GM12878 (cell line): ENCODE data around the gene FDX1. TPM values are rescaled to one million over a fixed set of nuclear protein-coding genes. Genes with fewer than 3 reads are reported as not detected.

Experiments used
- ATAC-seq: fragments of 200-7000 bp; cut with Tn5 transposase; 3 replicates; pipeline ENCODE4 v1.9.1; 2020; ENCODE audit warnings: mild to moderate bottlenecking, moderate library complexity
- BruUV-seq: library from RNA; stranded (reverse); fragments of 400-500 nt; replicated peaks from 2 replicates; lab custom pipeline; 2021; lab: Mats Ljungman, UMichigan
- CTCF ChIA-PET: fragments of 300-600 bp; sonication (Branson Sonifier 250); formaldehyde crosslinking; extraction: SDS; loops from one replicate; lab custom pipeline; 2021; ENCODE audit warnings: inconsistent platforms; lab: Yijun Ruan, JAX
- POLR2A ChIA-PET: fragments of 350-600 bp; formaldehyde crosslinking; extraction: SDS; loops from one replicate; lab custom pipeline; 2021; ENCODE audit warnings: inconsistent platforms; lab: Charles Lee
- RAD21 ChIA-PET: fragments of 300-600 bp; sonication (Branson Sonifier 250); formaldehyde crosslinking; loops from one replicate; lab custom pipeline; 2023; ENCODE audit warnings: antibody characterized with exemption; ENCODE audit not compliant: unreplicated experiment; lab: Charles Lee
- SMC1A ChIA-PET: fragments of 300-600 bp; sonication (Branson Sonifier 250); formaldehyde crosslinking; loops from one replicate; lab custom pipeline; 2023; ENCODE audit not compliant: unreplicated experiment, uncharacterized antibody; lab: Charles Lee
- DNase-seq: peaks from one replicate; pipeline ENCODE4 v3.0.0-alpha.2; 2011; ENCODE audit warnings: low read depth, low spot score
- FAIRE-seq: peaks from 3 replicates; lab custom pipeline; 2011; peaks lifted over from hg19 to GRCh38; lab: Jason Lieb, UNC
- H2AFZ ChIP-seq: 2 replicates; pipeline ENCODE4 v1.6.0; 2011; ENCODE audit warnings: low read depth, low read length, control low read depth; ENCODE audit not compliant: control insufficient read depth
- H3K27ac ChIP-seq: 2 replicates; pipeline ENCODE4 v1.5.1; 2011; ENCODE audit warnings: control low read depth; ENCODE audit not compliant: control insufficient read depth, insufficient read depth
- H3K27me3 ChIP-seq, 2 experiments: replicated peaks in 1 of 2; 2 replicates each; pipeline versions ENCODE4 v1.6.0 to v1.6.1; 2011; ENCODE audit warnings: low read length in 1 of 2; ENCODE audit not compliant: control insufficient read depth in 2 of 2, insufficient read depth in 2 of 2
- H3K36me3 ChIP-seq, 2 experiments: 2 replicates each; pipeline ENCODE4 v1.5.1; 2011; ENCODE audit warnings: low read length in 1 of 2; ENCODE audit not compliant: control insufficient read depth in 2 of 2, insufficient read depth in 2 of 2
- H3K4me1 ChIP-seq: 2 replicates; pipeline ENCODE4 v1.6.1; 2011; ENCODE audit warnings: mild to moderate bottlenecking, low read length, moderate library complexity, mixed read lengths; ENCODE audit not compliant: control insufficient read depth, insufficient read depth
- H3K4me2 ChIP-seq: 2 replicates; pipeline ENCODE4 v1.6.0; 2011; ENCODE audit warnings: control low read depth; ENCODE audit not compliant: control insufficient read depth, insufficient read depth
- H3K4me3 ChIP-seq: fragments of 200-600 bp; sonication (generic); 2 replicates; pipeline ENCODE4 v1.5.1; 2016
- H3K79me2 ChIP-seq: 2 replicates; pipeline ENCODE4 v1.6.0; 2011; ENCODE audit warnings: low read length; ENCODE audit not compliant: control insufficient read depth, insufficient read depth
- H3K9ac ChIP-seq: 2 replicates; pipeline ENCODE4 v1.8.0; 2011; ENCODE audit warnings: low read length, control low read depth, mixed read lengths; ENCODE audit not compliant: control insufficient read depth, insufficient read depth
- H3K9me3 ChIP-seq: replicated peaks from 3 replicates; pipeline ENCODE4 v1.5.1; 2011; ENCODE audit warnings: mild to moderate bottlenecking, low read length; ENCODE audit not compliant: control insufficient read depth, insufficient read depth
- H4K20me1 ChIP-seq: 2 replicates; pipeline ENCODE4 v1.6.0; 2011; ENCODE audit not compliant: control insufficient read depth, insufficient read depth
- EP300 ChIP-seq, 2 experiments: fragments of 150-350 bp in 1 of 2; IDR thresholded peaks; 2 replicates each; pipeline ENCODE4 v1.6.1; 2011 to 2012; ENCODE audit warnings: low read depth in 2 of 2, low read length in 2 of 2, borderline replicate concordance in 1 of 2, improper control_type of control experiment in 1 of 2, inconsistent platforms in 1 of 2; ENCODE audit not compliant: control insufficient read depth in 1 of 2
- HDAC2 ChIP-seq: fragments of 200-600 bp; sonication (generic); IDR thresholded peaks from 2 replicates; pipeline ENCODE4 v1.6.1; 2017
- SIX5 ChIP-seq: IDR thresholded peaks from 2 replicates; pipeline ENCODE4 v1.6.1; 2011; ENCODE audit warnings: mild to moderate bottlenecking, low read depth, low read length, moderate library complexity; ENCODE audit not compliant: severe bottlenecking
- SMAD1 ChIP-seq: fragments of 450-650 bp; IDR thresholded peaks from 2 replicates; pipeline ENCODE4 v1.6.1; 2018; ENCODE audit warnings: mild to moderate bottlenecking, low read depth; ENCODE audit not compliant: partially characterized antibody
- WGBS: methylation state at CpG from one replicate; pipeline ENCODE4 v1.1.6; 2016; ENCODE audit warnings: low lambda C conversion rate; ENCODE audit not compliant: insufficient replicate concordance, insufficient coverage; ENCODE audit errors: missing lambda C conversion rate; 5-methylcytosine and 5-hydroxymethylcytosine counted together
- in situ Hi-C: fragments of 300-500 bp; cut with MboI; formaldehyde crosslinking; loops from 9 replicates; pipeline ENCODE4 v1.14.3; 2018; ENCODE audit warnings: mixed read lengths
- intact Hi-C: fragments of 100-400 bp; cut with micrococcal nuclease; formaldehyde crosslinking; loops from one replicate; pipeline ENCODE4 v1.14.2; 2022; ENCODE audit not compliant: unreplicated experiment
- polyA plus RNA-seq, 11 experiments: library from polyadenylated mRNA; depleted of rRNA in 4 of 11; unstranded in 6 of 11; stranded (reverse) in 5 of 11; fragments of >200 nt; fragmentation: Nextera tagmentation in 4 of 11; fragmentation: Illumina TruSeq in 1 of 11; extraction: Ambion mirVana in 4 of 11; extraction: Trizol in 1 of 11; gene quantifications; 1 replicate in 1 of 11; 2 replicates in 10 of 11; pipeline versions ENCODE4 v1.2.1 to v1.2.3, GENCODE V29; 2011 to 2016; ENCODE audit warnings: inconsistent platforms in 2 of 11, missing spikeins in 2 of 11, low read depth in 1 of 11
- total RNA-seq, 4 experiments: library from RNA; depleted of rRNA in 3 of 4; stranded (reverse); fragments of >200 nt in 3 of 4; fragmentation: Illumina TruSeq in 1 of 4; extraction: Trizol in 1 of 4; gene quantifications; 2 replicates each; pipeline versions ENCODE4 v1.2.1 to v1.2.3, GENCODE V29; 2013 to 2021
- TF ChIP-seq, protein P1 (sequence below): IDR thresholded peaks from 2 replicates; pipeline ENCODE4 v1.6.1; 2012; ENCODE audit warnings: improper control_type of control experiment, low read depth, low read length; ENCODE audit not compliant: insufficient replicate concordance
- TF ChIP-seq, protein P2 (sequence below): fragments of 450-650 bp; formaldehyde crosslinking; IDR thresholded peaks from 2 replicates; pipeline ENCODE4 v1.4.0; 2022; ENCODE audit warnings: mild to moderate bottlenecking, moderate library complexity
- TF ChIP-seq, protein P3 (sequence below), 3 experiments: IDR thresholded peaks in 2 of 3; conservative IDR thresholded peaks in 1 of 3; 2 replicates each; pipeline ENCODE4 v1.5.1; 2011; ENCODE audit warnings: low read depth in 3 of 3, low read length in 3 of 3, mild to moderate bottlenecking in 3 of 3, control low read depth in 2 of 3, moderate library complexity in 2 of 3, inconsistent platforms in 1 of 3, mixed read lengths in 1 of 3; ENCODE audit not compliant: control insufficient read depth in 2 of 3, insufficient read depth in 1 of 3; ENCODE audit errors: extremely low read depth in 1 of 3

Gene FDX1
- total and polyA plus RNA-seq, 10 of the 15 experiments (the other 5 are each of a cell fraction or from before 2014, with no cell fraction given), result 3.9 to 20.3 (median 8.1) TPM

DNA sequence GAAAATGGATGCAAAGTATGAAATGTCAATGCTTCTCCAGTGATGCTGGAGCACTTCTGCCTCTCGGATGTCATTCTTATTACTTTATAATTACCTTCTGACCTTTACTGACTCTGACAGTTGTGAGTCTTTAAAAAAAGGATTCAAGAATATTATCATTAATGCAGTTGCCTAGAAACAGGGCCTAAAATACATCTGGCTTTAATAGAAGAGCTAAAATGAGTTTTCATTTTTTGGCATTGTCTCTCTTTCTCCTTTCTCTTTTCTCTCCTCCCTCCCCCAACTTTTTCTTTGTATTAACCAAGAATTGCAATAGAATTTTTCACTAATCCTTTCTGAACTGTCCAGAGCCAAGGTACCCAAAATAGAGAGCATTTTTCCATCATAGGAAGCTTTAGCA lies 45.9 kb downstream of the FDX1 start (continued):
- TF ChIP-seq, protein P1, sequence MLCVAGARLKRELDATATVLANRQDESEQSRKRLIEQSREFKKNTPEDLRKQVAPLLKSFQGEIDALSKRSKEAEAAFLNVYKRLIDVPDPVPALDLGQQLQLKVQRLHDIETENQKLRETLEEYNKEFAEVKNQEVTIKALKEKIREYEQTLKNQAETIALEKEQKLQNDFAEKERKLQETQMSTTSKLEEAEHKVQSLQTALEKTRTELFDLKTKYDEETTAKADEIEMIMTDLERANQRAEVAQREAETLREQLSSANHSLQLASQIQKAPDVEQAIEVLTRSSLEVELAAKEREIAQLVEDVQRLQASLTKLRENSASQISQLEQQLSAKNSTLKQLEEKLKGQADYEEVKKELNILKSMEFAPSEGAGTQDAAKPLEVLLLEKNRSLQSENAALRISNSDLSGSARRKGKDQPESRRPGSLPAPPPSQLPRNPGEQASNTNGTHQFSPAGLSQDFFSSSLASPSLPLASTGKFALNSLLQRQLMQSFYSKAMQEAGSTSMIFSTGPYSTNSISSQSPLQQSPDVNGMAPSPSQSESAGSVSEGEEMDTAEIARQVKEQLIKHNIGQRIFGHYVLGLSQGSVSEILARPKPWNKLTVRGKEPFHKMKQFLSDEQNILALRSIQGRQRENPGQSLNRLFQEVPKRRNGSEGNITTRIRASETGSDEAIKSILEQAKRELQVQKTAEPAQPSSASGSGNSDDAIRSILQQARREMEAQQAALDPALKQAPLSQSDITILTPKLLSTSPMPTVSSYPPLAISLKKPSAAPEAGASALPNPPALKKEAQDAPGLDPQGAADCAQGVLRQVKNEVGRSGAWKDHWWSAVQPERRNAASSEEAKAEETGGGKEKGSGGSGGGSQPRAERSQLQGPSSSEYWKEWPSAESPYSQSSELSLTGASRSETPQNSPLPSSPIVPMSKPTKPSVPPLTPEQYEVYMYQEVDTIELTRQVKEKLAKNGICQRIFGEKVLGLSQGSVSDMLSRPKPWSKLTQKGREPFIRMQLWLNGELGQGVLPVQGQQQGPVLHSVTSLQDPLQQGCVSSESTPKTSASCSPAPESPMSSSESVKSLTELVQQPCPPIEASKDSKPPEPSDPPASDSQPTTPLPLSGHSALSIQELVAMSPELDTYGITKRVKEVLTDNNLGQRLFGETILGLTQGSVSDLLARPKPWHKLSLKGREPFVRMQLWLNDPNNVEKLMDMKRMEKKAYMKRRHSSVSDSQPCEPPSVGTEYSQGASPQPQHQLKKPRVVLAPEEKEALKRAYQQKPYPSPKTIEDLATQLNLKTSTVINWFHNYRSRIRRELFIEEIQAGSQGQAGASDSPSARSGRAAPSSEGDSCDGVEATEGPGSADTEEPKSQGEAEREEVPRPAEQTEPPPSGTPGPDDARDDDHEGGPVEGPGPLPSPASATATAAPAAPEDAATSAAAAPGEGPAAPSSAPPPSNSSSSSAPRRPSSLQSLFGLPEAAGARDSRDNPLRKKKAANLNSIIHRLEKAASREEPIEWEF, result no peak
- TF ChIP-seq SMAD1 (no peak), HDAC2 (no peak), EP300 (IDR thresholded peaks at IDR 0.05; ENCODE audit: borderline replicate concordance in 1 of 2, control insufficient read depth in 1 of 2, low read depth in 2 of 2, low read length in 2 of 2) (no peak), SIX5 (no peak)

DNA sequence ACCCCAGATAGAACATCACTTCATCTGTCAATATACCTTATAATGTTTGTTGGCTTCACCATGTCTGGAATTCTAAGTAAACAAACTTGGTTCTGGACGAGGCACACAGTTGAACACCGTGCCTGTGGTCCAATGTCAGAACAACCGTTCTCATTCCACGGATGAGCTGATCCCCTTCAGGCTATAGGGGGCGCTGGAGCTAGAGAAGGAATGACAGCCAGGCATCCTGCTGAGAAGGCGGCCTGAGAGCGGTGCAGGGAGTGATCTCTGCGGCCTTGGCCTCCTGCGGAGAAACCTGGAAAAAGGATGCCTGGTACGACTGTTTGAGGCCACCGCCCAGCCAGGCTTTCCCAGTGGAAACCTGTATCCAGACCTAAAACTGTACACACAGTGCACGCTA lies 48.7 kb downstream of the FDX1 start:
- no peak overlapping the region for H3K4me2 ChIP-seq
- SMC1A ChIA-PET, result interaction anchor here (1.2 kb wide), 1 partner anchor 751 kb away, joined by 4 read pairs; no protein-coding TSS in a partner anchor
- no TSS peak for BruUV-seq
- TF ChIP-seq, protein P2, sequence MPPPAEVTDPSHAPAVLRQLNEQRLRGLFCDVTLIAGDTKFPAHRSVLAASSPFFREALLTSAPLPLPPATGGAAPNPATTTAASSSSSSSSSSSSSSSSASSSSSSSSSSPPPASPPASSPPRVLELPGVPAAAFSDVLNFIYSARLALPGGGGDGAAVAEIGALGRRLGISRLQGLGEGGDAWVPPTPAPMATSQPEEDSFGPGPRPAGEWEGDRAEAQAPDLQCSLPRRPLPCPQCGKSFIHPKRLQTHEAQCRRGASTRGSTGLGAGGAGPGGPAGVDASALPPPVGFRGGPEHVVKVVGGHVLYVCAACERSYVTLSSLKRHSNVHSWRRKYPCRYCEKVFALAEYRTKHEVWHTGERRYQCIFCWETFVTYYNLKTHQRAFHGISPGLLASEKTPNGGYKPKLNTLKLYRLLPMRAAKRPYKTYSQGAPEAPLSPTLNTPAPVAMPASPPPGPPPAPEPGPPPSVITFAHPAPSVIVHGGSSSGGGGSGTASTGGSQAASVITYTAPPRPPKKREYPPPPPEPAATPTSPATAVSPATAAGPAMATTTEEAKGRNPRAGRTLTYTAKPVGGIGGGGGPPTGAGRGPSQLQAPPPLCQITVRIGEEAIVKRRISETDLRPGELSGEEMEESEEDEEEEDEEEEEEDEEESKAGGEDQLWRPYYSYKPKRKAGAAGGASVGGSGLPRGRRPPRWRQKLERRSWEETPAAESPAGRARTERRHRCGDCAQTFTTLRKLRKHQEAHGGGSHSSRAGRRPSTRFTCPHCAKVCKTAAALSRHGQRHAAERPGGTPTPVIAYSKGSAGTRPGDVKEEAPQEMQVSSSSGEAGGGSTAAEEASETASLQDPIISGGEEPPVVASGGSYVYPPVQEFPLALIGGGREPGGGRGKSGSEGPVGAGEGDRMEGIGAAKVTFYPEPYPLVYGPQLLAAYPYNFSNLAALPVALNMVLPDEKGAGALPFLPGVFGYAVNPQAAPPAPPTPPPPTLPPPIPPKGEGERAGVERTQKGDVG (CRISPR knock-in tag), result no peak
- TF ChIP-seq, protein P3, sequence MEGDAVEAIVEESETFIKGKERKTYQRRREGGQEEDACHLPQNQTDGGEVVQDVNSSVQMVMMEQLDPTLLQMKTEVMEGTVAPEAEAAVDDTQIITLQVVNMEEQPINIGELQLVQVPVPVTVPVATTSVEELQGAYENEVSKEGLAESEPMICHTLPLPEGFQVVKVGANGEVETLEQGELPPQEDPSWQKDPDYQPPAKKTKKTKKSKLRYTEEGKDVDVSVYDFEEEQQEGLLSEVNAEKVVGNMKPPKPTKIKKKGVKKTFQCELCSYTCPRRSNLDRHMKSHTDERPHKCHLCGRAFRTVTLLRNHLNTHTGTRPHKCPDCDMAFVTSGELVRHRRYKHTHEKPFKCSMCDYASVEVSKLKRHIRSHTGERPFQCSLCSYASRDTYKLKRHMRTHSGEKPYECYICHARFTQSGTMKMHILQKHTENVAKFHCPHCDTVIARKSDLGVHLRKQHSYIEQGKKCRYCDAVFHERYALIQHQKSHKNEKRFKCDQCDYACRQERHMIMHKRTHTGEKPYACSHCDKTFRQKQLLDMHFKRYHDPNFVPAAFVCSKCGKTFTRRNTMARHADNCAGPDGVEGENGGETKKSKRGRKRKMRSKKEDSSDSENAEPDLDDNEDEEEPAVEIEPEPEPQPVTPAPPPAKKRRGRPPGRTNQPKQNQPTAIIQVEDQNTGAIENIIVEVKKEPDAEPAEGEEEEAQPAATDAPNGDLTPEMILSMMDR (IDR thresholded peaks at IDR 0.05 in 2 of 3, conservative IDR thresholded peaks at IDR 0.05 in 1 of 3; ENCODE audit: control insufficient read depth in 2 of 3, extremely low read depth in 1 of 3, insufficient read depth in 1 of 3, low read depth in 3 of 3, low read length in 3 of 3), result peak in 2 of 3 experiments; percentile 17 to 20; a peak in 2 of 6 replicates

More for the DNA sequence above, 48.7 kb downstream of the FDX1 start:
- Histone ChIP-seq H3K79me2 (no peaks in the 10 kb centered on the region), H3K4me1 (no peaks in the 10 kb centered on the region), H3K9me3 (no peaks in the 10 kb centered on the region), H2AFZ (no peak overlapping the region), H3K27me3 (no peaks in the 10 kb centered on the region), H3K9ac (no peak overlapping the region), H4K20me1 (no peaks in the 10 kb centered on the region; the same call in 1 of the 2 replicates), H3K36me3 (no peaks in the 10 kb centered on the region), H3K27ac (no peak overlapping the region), H3K4me3 (no peak overlapping the region)
- ChIA-PET RAD21 (interaction anchor here (1.6 kb wide), 1 partner anchor 968 kb away, joined by 3 read pairs; no protein-coding TSS in a partner anchor), POLR2A (interaction anchor here (0.6 kb wide), 1 partner anchor 31 kb away, joined by 3 read pairs; no protein-coding TSS in a partner anchor), CTCF (interaction anchor here (0.9 to 2.0 kb wide), 5 partner anchors 12 to 752 kb away, joined by 3 to 6 read pairs (median 5); no protein-coding TSS in a partner anchor)
- ATAC-seq, result no peak
- no peak for FAIRE-seq
- in situ Hi-C loops (no loop called here), intact Hi-C loops (no loop called here)
- WGBS, result 72% methylated on average over 12 of the region's 12 CpGs
- DNase-seq, result no peak
